Activated CD8-positive, alpha-beta T cell treated with anti-CD3 and anti-CD28 coated beads for 36 hours (primary cell): ENCODE measurements around the gene ESRRA. TPM values are rescaled to one million over a fixed set of nuclear protein-coding genes. Genes with fewer than 3 reads are reported as not detected.
A peak's percentile ranks its signal among the peaks of the same experiment; 100 is the strongest.

Experiments
- ATAC-seq: fragments of 200-7000 bp; cut with Tn5 transposase; one replicate; pipeline ENCODE4 v1.10.0; 2021; ENCODE audit warnings: mild to moderate bottlenecking, moderate library complexity
- CTCF ChIA-PET: fragments of 350-600 bp; sonication (Branson Sonifier 250); formaldehyde crosslinking; loops from one replicate; lab custom pipeline; 2021; ENCODE audit warnings: antibody characterized with exemption; lab: Charles Lee
- POLR2A ChIA-PET: fragments of 350-600 bp; sonication (Branson Sonifier 250); formaldehyde crosslinking; loops from one replicate; lab custom pipeline; 2021; ENCODE audit warnings: antibody characterized with exemption; lab: Charles Lee
- DNase-seq: peaks from one replicate; pipeline ENCODE4 v3.0.0-alpha.2; 2020
- H3K27ac Mint-ChIP-seq: one replicate; pipeline ENCODE4 v1.8.0; 2021; ENCODE audit warnings: mild to moderate bottlenecking, mixed read lengths
- H3K27me3 Mint-ChIP-seq: one replicate; pipeline ENCODE4 v1.8.0; 2021; ENCODE audit warnings: mixed read lengths
- H3K36me3 Mint-ChIP-seq: one replicate; pipeline ENCODE4 v1.8.0; 2021; ENCODE audit warnings: low read depth, mixed read lengths
- H3K4me1 Mint-ChIP-seq: one replicate; pipeline ENCODE4 v1.8.0; 2021; ENCODE audit warnings: low read depth, mixed read lengths
- H3K4me3 Mint-ChIP-seq: one replicate; pipeline ENCODE4 v1.8.0; 2021; ENCODE audit warnings: mild to moderate bottlenecking, moderate library complexity, mixed read lengths
- H3K9me3 Mint-ChIP-seq: one replicate; pipeline ENCODE4 v1.8.0; 2021; ENCODE audit warnings: mixed read lengths
- CTCF ChIP-seq: fragments of 200-600 bp; IDR thresholded peaks from one replicate; pipeline ENCODE4 v1.8.0; 2022; ENCODE audit warnings: antibody characterized with exemption, mild to moderate bottlenecking
- intact Hi-C: fragments of 100-400 bp; cut with micrococcal nuclease; formaldehyde crosslinking; loops from one replicate; pipeline ENCODE4 v1.10.0; 2022
- total RNA-seq, 2 experiments: library from RNA; stranded (reverse); gene quantifications; one replicate each; pipeline ENCODE4 v1.2.3, GENCODE V29; 2021

ESRRA gene
- total RNA-seq, 2 experiments from 2014 or later = 37.5 to 42.4 TPM

GRCh38 chr11:64291752-64292459, 13.4 kb upstream of the ESRRA start:
- Mint-ChIP-seq H3K27me3 (peaks cover 47% of the 10 kb centered on the region), H3K36me3 (no peaks in the 10 kb centered on the region), H3K4me1 (peaks cover 4% of the 10 kb centered on the region), H3K4me3 (no peak overlapping the region), H3K27ac (no peak overlapping the region), H3K9me3 (no peaks in the 10 kb centered on the region)
- CTCF ChIA-PET = interaction anchor here (1.0 to 2.6 kb wide), 2 partner anchors 9 to 41 kb away, joined by 3 to 19 read pairs; partner anchors contain the start of gene CATSPERZ
- no peak for DNase-seq
- TF ChIP-seq CTCF = no peak
- peak; percentile 58 for ATAC-seq
- intact Hi-C loops = no loop called here
- POLR2A ChIA-PET = interaction anchor here (0.8 to 1.6 kb wide), 4 partner anchors 10 to 87 kb away, joined by 3 to 7 read pairs (median 5); partner anchors contain the start of genes PRDX5 and TRMT112

- Mint-ChIP-seq H3K27me3 (peaks cover 54% of the 10 kb centered on the region), H3K9me3 (no peaks in the 10 kb centered on the region), H3K27ac (no peak overlapping the region), H3K4me3 (peak overlapping the region; percentile 24), H3K36me3 (no peaks in the 10 kb centered on the region), H3K4me1 (peaks cover 3% of the 10 kb centered on the region)
- no peak for TF ChIP-seq CTCF
- DNase-seq (no peak), ATAC-seq (peak; percentile 6)
- ChIA-PET POLR2A (interaction anchor here (0.8 to 1.6 kb wide), 6 partner anchors 9 to 106 kb away, joined by 3 to 7 read pairs (median 4); partner anchors contain the start of genes PRDX5 and TRMT112), CTCF (interaction anchor here (0.8 to 1.1 kb wide), 3 partner anchors 9 to 42 kb away, joined by 3 to 4 read pairs (median 3); no protein-coding TSS in a partner anchor)
- intact Hi-C loops = no loop called here
Observed at GRCh38 chr11:64292460-64293254, 12.7 kb upstream of the ESRRA start.

- Mint-ChIP-seq H3K4me1 (peaks cover 5% of the 10 kb centered on the region), H3K27me3 (peaks cover 70% of the 10 kb centered on the region), H3K27ac (no peak overlapping the region), H3K4me3 (no peak overlapping the region), H3K9me3 (no peaks in the 10 kb centered on the region), H3K36me3 (no peaks in the 10 kb centered on the region)
- DNase-seq (no peak), ATAC-seq (no peak)
- TF ChIP-seq CTCF = no peak
- intact Hi-C loops = no loop called here
- ChIA-PET POLR2A (interaction anchor here (0.7 kb wide), 1 partner anchor 425 kb away, joined by 3 read pairs; no protein-coding TSS in a partner anchor), CTCF (interaction anchor here (0.7 to 1.5 kb wide), 2 partner anchors 10 to 448 kb away, joined by 3 to 6 read pairs; no protein-coding TSS in a partner anchor)
Observed at GRCh38 chr11:64294774-64295173, 10.6 kb upstream of the ESRRA start.

- no peak overlapping the region for H3K4me3 Mint-ChIP-seq
- CTCF ChIA-PET = interaction anchor here (0.7 to 1.5 kb wide), 3 partner anchors 9 to 447 kb away, joined by 3 to 6 read pairs (median 3); partner anchors contain the start of gene PLCB3
- DNase-seq (no peak), ATAC-seq (no peak)
- H3K4me1 Mint-ChIP-seq = peaks cover 9% of the 10 kb centered on the region
- no peak for TF ChIP-seq CTCF
- no peaks in the 10 kb centered on the region for H3K36me3 Mint-ChIP-seq
- peaks cover 74% of the 10 kb centered on the region for H3K27me3 Mint-ChIP-seq
- POLR2A ChIA-PET = no interaction called here
- intact Hi-C loops = no loop called here
- no peak overlapping the region for H3K27ac Mint-ChIP-seq
- H3K9me3 Mint-ChIP-seq = no peaks in the 10 kb centered on the region
Observed at GRCh38 chr11:64295760-64296159, 9.6 kb upstream of the ESRRA start.
